Stimulated activated CD4-positive, alpha-beta T cell treated with anti-CD3 and anti-CD28 coated beads, TNF-alpha, amount 100 ng/mL, for 1 hour (primary cell): ENCODE results near the gene ADGB.
"Not testable (repeated sequence)": the region's sequence is repeated elsewhere in the genome, so short reads cannot be mapped to it uniquely, and the experiment has no call there.

Experiments
- DNase-seq, 3 donors: peaks; one replicate each; pipeline ENCODE4 v3.0.0-alpha.2; 2020; ENCODE audit warnings: low read depth in 3 of 3, low spot score in 1 of 3

The ADGB gene

DNA sequence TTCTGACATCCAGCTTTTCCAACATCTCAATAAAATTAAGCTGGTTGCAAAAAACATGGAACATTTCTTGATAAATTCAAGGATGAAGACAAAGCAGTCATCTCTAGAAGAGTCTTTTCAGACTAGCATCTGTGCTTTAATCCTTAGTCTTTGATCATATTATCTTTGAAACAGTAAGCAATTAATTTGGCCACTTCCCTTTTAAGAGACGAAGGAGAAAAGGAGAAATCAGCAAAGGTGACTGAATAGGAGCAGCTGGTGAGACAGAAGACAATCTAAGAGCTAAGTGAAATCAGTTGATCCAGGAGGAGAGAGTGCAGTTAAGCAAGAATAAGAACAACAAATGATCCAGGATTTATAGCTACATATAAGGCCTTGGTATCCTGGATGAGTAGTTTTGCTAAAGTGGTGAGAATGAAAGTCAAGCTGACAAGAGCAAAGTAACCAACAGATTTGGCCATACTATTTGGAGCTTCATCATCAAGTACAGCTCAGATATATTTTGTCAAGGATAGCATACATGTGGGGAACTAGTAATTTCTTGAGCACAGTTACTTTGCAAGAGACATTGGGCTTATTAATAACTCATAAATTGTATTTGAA, 215.5 kb downstream of the ADGB start:
- DNase-seq = no peak

- not testable (repeated sequence) for DNase-seq
These were observed 217.0 kb downstream of the ADGB start for GRCh38 chr6:146815511-146816462.

DNA sequence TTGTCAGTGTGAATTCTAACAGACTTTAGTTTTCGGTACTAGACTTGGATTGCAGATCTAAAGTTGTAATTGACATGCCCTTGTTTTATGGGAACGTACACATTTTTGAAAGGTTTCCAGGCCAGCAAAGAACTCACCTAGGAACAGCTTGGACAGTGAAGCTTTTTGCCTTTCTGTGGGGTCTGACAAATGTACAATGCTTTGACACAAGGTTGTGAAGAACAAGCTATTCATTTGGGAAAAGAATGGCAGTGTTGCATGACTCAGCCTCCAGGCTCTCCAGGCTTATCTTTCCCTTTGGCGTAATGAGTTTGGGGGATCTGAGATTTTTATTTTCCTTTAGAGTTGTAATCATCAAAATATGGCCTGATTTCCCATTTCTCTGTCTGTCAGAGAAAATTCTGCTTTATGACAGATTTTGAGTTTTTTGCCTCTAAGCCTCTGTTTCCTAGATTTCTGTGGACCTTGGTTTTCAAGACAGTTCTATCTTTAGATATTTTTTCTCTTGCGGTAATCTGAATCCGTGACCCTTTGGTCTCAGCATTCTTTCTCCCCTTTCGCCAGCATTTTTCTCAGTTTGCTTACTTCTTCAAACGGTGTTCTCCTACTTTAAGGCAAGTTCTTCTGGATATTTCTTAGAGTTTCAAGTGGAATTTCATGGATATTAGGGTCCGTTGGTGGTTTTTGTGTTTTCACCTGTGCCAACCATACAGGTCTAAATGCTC, 221.0 kb downstream of the ADGB start:
- no peak for DNase-seq

- DNase-seq = no peak
These were observed 228.6 kb downstream of the ADGB start for GRCh38 chr6:146827216-146827928.

DNA sequence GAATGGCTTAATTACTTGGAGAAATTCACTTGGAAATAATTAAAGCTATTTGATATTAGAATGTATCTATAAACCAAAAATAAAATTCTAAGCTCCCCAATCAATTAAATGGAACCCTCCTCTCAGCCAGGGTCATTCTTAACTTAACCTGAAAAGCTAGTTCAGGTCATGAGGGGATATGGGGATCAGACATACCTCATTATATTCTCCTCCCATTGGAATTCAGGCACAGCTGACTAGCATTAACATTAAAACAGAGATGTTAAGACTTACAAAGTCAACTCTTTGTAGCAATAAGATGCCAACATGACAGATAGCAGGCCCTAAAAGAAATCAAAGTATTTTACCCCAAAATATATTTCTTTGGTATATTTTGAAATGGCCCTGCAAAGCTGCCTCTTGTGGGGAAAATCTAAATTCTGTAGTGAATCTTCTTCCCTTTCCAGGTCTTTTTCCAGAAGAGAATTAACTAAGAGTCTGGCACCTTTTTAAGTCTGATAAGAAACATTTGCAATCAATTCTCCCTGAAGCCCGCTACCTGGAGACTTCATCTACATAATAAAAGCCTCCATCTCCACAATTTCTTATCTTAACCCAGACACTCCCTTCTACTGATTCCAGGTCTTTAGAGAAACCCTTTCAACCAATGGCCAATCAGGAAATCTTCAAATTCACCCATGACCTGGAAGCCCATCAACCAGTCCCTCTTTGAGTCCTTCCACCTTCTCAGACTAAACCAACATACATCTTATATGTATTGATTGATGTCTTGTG, 231.2 kb downstream of the ADGB start:
- no peak for DNase-seq

- DNase-seq = no peak
These were observed 234.4 kb downstream of the ADGB start for GRCh38 chr6:146833157-146833556.

DNA sequence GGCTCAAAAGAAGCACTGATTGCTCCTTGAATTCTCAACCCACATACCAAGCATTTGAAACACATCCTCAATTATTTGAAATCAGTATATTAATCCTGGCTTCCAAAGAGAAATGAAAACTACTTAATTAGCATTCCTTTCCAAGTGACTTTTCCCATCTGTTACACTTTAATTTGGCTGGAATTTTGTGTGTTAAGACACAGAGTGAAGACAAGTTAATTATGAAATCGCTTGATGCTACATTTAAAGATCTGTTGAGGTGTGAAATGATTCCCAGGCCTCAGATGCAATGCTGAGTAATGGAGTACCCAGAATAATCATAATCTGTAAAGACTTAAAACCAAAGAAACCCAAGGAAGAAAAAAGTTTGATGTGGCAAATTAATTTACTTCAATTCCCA, 241.4 kb downstream of the ADGB start:
- no peak for DNase-seq

GRCh38 chr6:146840641-146841040, 241.9 kb downstream of the ADGB start:
- DNase-seq = no peak

- DNase-seq = no peak
These were observed 248.7 kb downstream of the ADGB start for GRCh38 chr6:146847426-146847825.

DNA sequence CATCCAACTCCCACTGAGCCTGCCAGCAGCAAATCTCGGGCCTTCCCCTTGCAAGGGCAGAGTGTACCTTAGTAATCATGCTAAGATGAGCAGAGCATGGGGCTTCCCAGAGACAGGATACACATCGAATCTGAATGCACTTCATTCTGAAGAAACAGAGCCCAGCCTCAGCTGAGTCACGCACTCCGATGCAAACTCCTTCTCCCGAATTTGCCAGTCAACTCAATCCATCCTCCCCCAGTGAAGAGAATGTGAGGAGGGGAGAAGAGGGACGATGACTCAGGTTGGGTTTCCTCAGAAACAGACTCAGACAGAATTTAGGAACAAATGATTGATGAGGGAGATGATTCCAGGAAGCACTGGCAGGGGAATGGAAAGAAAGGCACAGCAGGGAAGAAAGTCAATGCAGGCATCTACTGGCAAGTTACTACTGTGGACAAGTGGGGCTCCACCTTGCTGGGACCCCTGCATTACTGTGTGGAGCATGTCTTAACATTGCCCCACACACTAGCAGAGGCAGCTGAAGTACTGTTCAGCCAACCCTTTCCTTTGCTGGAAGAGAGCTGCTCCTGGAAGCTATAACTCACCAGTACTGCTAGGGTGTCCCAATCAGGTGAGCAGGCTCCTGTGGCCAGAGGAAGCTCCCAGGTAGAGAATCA, 251.6 kb downstream of the ADGB start:
- DNase-seq = no peak

- no peak for DNase-seq
These were observed 252.2 kb downstream of the ADGB start for GRCh38 chr6:146850981-146851380.

DNA sequence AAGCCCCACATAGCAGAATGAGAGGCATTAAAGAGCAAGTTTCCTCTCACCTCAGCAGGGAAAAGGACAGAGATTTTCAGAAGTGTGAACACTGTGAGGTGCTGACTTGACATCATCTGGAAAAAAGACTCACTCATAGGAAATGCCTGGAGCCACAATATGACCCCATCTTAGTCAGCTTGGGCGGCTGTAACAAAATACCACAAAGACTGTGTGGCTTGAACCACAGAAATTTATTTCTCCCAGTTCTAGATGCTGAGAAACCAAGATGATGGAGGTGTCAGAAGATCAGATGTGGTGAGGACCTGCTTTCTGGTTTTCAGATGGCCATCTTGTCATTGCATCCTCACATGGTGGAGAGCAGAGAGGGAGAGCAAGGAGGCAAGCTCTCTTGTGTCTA, 253.1 kb downstream of the ADGB start:
- no peak for DNase-seq

GRCh38 chr6:146854521-146855255, 255.9 kb downstream of the ADGB start:
- DNase-seq = not testable (repeated sequence)

GRCh38 chr6:146855889-146856288, 257.1 kb downstream of the ADGB start:
- DNase-seq = no peak

GRCh38 chr6:146856296-146856695, 257.5 kb downstream of the ADGB start:
- no peak for DNase-seq

- DNase-seq = peak; percentile 27 to 66 (median 35)
These were observed 258.6 kb downstream of the ADGB start for GRCh38 chr6:146857180-146857979.

GRCh38 chr6:146857980-146858347, 259.2 kb downstream of the ADGB start:
- DNase-seq = no peak

DNA sequence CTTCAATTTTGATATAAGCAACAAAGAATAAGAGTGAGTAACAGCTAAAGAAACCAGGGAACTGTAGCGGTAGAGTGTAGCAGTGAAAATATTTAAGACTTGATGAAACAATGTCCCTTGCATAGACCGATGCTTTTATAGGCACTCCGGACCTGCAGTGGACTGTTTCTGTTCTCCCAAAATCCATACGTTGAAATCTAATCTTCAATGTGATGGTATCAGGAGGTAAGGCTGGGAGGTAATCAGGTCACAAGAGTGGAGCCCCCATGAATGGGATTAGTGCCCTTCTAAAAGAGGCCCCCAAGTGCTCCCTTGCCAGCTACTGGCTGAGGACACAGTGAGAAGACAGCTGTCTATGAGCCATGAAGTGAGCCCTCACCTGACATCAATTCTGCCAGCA, 260.4 kb downstream of the ADGB start:
- DNase-seq = no peak
